Upper lobe of right lung (tissue), 1 donor: Measurements from ENCODE around the gene E2F8. TPM values are rescaled to one million over a fixed set of nuclear protein-coding genes. Genes with fewer than 3 reads are reported as not detected.

Experiments used
- ATAC-seq: fragments of 200-7000 bp; cut with Tn5 transposase; one replicate; pipeline ENCODE4 v1.9.1; 2020; ENCODE audit warnings: mild to moderate bottlenecking, moderate library complexity
- DNase-seq: peaks from one replicate; pipeline ENCODE4 v3.0.0-alpha.2; 2020
- H3K27ac ChIP-seq: fragments of 200-600 bp; one replicate; pipeline ENCODE4 v1.8.0; 2022
- H3K27me3 ChIP-seq: fragments of 200-600 bp; one replicate; pipeline ENCODE4 v1.8.0; 2022; ENCODE audit warnings: mild to moderate bottlenecking
- H3K36me3 ChIP-seq: fragments of 200-600 bp; one replicate; pipeline ENCODE4 v1.8.0; 2022
- H3K4me1 ChIP-seq: fragments of 200-600 bp; one replicate; pipeline ENCODE4 v1.8.0; 2022
- H3K4me3 ChIP-seq: fragments of 200-600 bp; one replicate; pipeline ENCODE4 v1.8.0; 2022; ENCODE audit warnings: mild to moderate bottlenecking
- H3K9me3 ChIP-seq: fragments of 200-600 bp; one replicate; pipeline ENCODE4 v1.8.0; 2022
- CTCF ChIP-seq: fragments of 200-600 bp; IDR thresholded peaks from one replicate; pipeline ENCODE4 v1.8.0; 2022; ENCODE audit warnings: antibody characterized with exemption
- intact Hi-C: fragments of 100-400 bp; cut with DNase I; formaldehyde crosslinking; loops from one replicate; pipeline ENCODE4 v1.11.0; 2022
- total RNA-seq: library from RNA; stranded (reverse); fragmentation: NEBNext Ultra II Directional; extraction: Animal tissue kit (Norgen Biotek cat#: 25700); gene quantifications from one replicate; pipeline ENCODE4 v1.2.1, GENCODE V29; 2021
- donor health status: DM: no; HTN: yes; CAD: no; lungs with severe emphysema.

Gene E2F8
- total RNA-seq, 1 donor from 2014 or later, result 0.38 TPM

GRCh38 chr11:19252394-19253152, 11.8 kb upstream of the E2F8 start:
- intact Hi-C loops, result no loop called here
- H3K36me3 ChIP-seq, result no peaks in the 10 kb centered on the region
- DNase-seq, result no peak
- no peak overlapping the region for H3K27ac ChIP-seq
- no peaks in the 10 kb centered on the region for H3K9me3 ChIP-seq
- H3K4me1 ChIP-seq, result no peaks in the 10 kb centered on the region
- no peak for ATAC-seq
- H3K4me3 ChIP-seq, result no peak overlapping the region
- H3K27me3 ChIP-seq, result no peaks in the 10 kb centered on the region
- no peak for TF ChIP-seq CTCF

GRCh38 chr11:19251577-19251976, 10.8 kb upstream of the E2F8 start:
- no peak overlapping the region for H3K4me3 ChIP-seq
- no peak overlapping the region for H3K27ac ChIP-seq
- TF ChIP-seq CTCF, result no peak
- no peaks in the 10 kb centered on the region for H3K27me3 ChIP-seq
- no peaks in the 10 kb centered on the region for H3K4me1 ChIP-seq
- no peaks in the 10 kb centered on the region for H3K9me3 ChIP-seq
- ATAC-seq (no peak), DNase-seq (no peak)
- no peaks in the 10 kb centered on the region for H3K36me3 ChIP-seq
- intact Hi-C loops, result no loop called here

GRCh38 chr11:19246816-19247215, 6.1 kb upstream of the E2F8 start:
- ATAC-seq (no peak), DNase-seq (no peak)
- Histone ChIP-seq H3K9me3 (no peaks in the 10 kb centered on the region), H3K4me1 (peaks cover 8% of the 10 kb centered on the region), H3K27ac (no peak overlapping the region), H3K36me3 (no peaks in the 10 kb centered on the region), H3K4me3 (no peak overlapping the region), H3K27me3 (peaks cover 16% of the 10 kb centered on the region)
- intact Hi-C loops, result no loop called here
- no peak for TF ChIP-seq CTCF

GRCh38 chr11:19245351-19245750, 4.6 kb upstream of the E2F8 start:
- peaks cover 28% of the 10 kb centered on the region for H3K27me3 ChIP-seq
- H3K4me3 ChIP-seq, result no peak overlapping the region
- H3K27ac ChIP-seq, result no peak overlapping the region
- ATAC-seq, result no peak
- H3K4me1 ChIP-seq, result peaks cover 18% of the 10 kb centered on the region
- DNase-seq, result no peak
- intact Hi-C loops, result no loop called here
- no peaks in the 10 kb centered on the region for H3K36me3 ChIP-seq
- TF ChIP-seq CTCF, result no peak
- no peaks in the 10 kb centered on the region for H3K9me3 ChIP-seq

- no peak for DNase-seq
- no peak for ATAC-seq
- H3K27ac ChIP-seq, result no peak overlapping the region
- intact Hi-C loops, result no loop called here
- H3K4me1 ChIP-seq, result peaks cover 21% of the 10 kb centered on the region
- H3K27me3 ChIP-seq, result peaks cover 36% of the 10 kb centered on the region
- TF ChIP-seq CTCF, result no peak
- no peaks in the 10 kb centered on the region for H3K36me3 ChIP-seq
- H3K9me3 ChIP-seq, result no peaks in the 10 kb centered on the region
- H3K4me3 ChIP-seq, result no peak overlapping the region
These were observed 3.9 kb upstream of the E2F8 start for GRCh38 chr11:19244621-19245020.
